HCT116 (cell line): ENCODE data around the gene ERGIC1. TPM values are rescaled to one million over a fixed set of nuclear protein-coding genes. Genes with fewer than 3 reads are reported as not detected.

Source experiments
- ATAC-seq: fragments of 200-7000 bp; cut with Tn5 transposase; 2 replicates; pipeline ENCODE4 v1.9.1; 2020; ENCODE audit warnings: mild to moderate bottlenecking, moderate library complexity
- BruUV-seq: library from RNA; stranded (reverse); fragments of 400-500 nt; replicated peaks from 2 replicates; lab custom pipeline; 2021; lab: Mats Ljungman, UMichigan
- CTCF ChIA-PET: fragments of 300-600 bp; sonication (Branson Sonifier 250); formaldehyde crosslinking; loops from one replicate; lab custom pipeline; 2021; ENCODE audit warnings: antibody characterized with exemption; lab: Charles Lee
- POLR2A ChIA-PET: fragments of 300-600, 350-600 bp; sonication (Branson Sonifier 250); formaldehyde crosslinking; loops from one replicate; lab custom pipeline; 2021; ENCODE audit warnings: antibody characterized with exemption; lab: Charles Lee
- RAD21 ChIA-PET, 2 experiments: fragments of 300-600 bp; sonication (Branson Sonifier 250); formaldehyde crosslinking; loops; one replicate each; lab custom pipeline; 2023; ENCODE audit warnings: low total read pairs in 2 of 2; ENCODE audit not compliant: uncharacterized antibody in 2 of 2, unreplicated experiment in 2 of 2, low non-redundant PET in 1 of 2; lab: Charles Lee
- DNase-seq: peaks from one replicate; pipeline ENCODE4 v3.0.0-alpha.2; 2010; ENCODE audit warnings: low read depth, low spot score
- H2AFZ ChIP-seq: fragments of 200-600 bp; shearing (Covaris generic), sonication (generic); 2 replicates; pipeline ENCODE4 v1.6.1; 2017; ENCODE audit warnings: low read depth, mixed run types, mixed read lengths, antibody characterized with exemption, low read length; ENCODE audit not compliant: poor library complexity, severe bottlenecking
- H3K27ac ChIP-seq: 2 replicates; pipeline ENCODE4 v1.5.1; 2012; ENCODE audit warnings: low read depth, low read length
- H3K27me3 ChIP-seq: fragments of 200-600 bp; sonication (generic); 2 replicates; pipeline ENCODE4 v1.6.1; 2016; ENCODE audit warnings: mixed run types, low read length, mixed read lengths; ENCODE audit not compliant: insufficient read depth
- H3K36me3 ChIP-seq, 2 experiments: fragments of 200-500 bp in 1 of 2; fragments of 200-600 bp in 1 of 2; sonication (Bioruptor generic) in 1 of 2; sonication (generic) in 1 of 2; 2 replicates each; pipeline versions ENCODE4 v1.5.1 to v1.6.1; 2014 to 2016; ENCODE audit warnings: low read length in 2 of 2, inconsistent platforms in 1 of 2, mixed read lengths in 1 of 2, mixed run types in 1 of 2; ENCODE audit not compliant: insufficient read depth in 2 of 2, control insufficient read depth in 1 of 2
- H3K4me1 ChIP-seq, 2 experiments: fragments of 200-600 bp in 1 of 2; sonication (generic) in 1 of 2; 2 replicates each; pipeline versions ENCODE4 v1.5.1 to v1.6.1; 2012 to 2017; ENCODE audit warnings: low read length in 2 of 2, inconsistent platforms in 1 of 2, mild to moderate bottlenecking in 1 of 2, mixed read lengths in 1 of 2, mixed run types in 1 of 2, moderate library complexity in 1 of 2; ENCODE audit not compliant: insufficient read depth in 2 of 2, control insufficient read depth in 1 of 2
- H3K4me2 ChIP-seq: fragments of 200-600 bp; sonication (generic); 2 replicates; pipeline ENCODE4 v1.6.1; 2017; ENCODE audit warnings: mixed run types, low read length, mixed read lengths
- H3K4me3 ChIP-seq, 2 experiments: fragments of 200-600 bp in 1 of 2; sonication (generic) in 1 of 2; replicated peaks in 1 of 2; 2 replicates each; pipeline ENCODE4 v1.5.1; 2011 to 2016; ENCODE audit warnings: low read length in 2 of 2, control low read depth in 1 of 2, low read depth in 1 of 2, mild to moderate bottlenecking in 1 of 2, mixed read lengths in 1 of 2, mixed run types in 1 of 2
- H3K79me2 ChIP-seq: fragments of 200-600 bp; sonication (generic); 2 replicates; pipeline ENCODE4 v1.6.1; 2017; ENCODE audit warnings: mild to moderate bottlenecking, mixed run types, low read length, moderate library complexity, mixed read lengths; ENCODE audit not compliant: insufficient read depth
- H3K9ac ChIP-seq: fragments of 200-600 bp; sonication (generic); 2 replicates; pipeline ENCODE4 v1.6.1; 2016; ENCODE audit warnings: low read length, mixed read lengths
- H3K9me2 ChIP-seq: fragments of 200-600 bp; sonication (generic), shearing (Covaris generic); 2 replicates; pipeline ENCODE4 v1.6.1; 2017; ENCODE audit warnings: mixed run types, mild to moderate bottlenecking, moderate library complexity; ENCODE audit not compliant: insufficient read depth
- H3K9me3 ChIP-seq, 2 experiments: fragments of 200-500 bp in 1 of 2; fragments of 200-600 bp in 1 of 2; sonication (Bioruptor generic) in 1 of 2; sonication (generic) in 1 of 2; 2 replicates each; pipeline ENCODE4 v1.6.1; 2014 to 2017; ENCODE audit warnings: low read length in 2 of 2, mixed read lengths in 2 of 2, inconsistent platforms in 1 of 2, low read depth in 1 of 2, mild to moderate bottlenecking in 1 of 2, mixed run types in 1 of 2, moderate library complexity in 1 of 2; ENCODE audit not compliant: control insufficient read depth in 1 of 2, insufficient read depth in 1 of 2
- H4K20me1 ChIP-seq: fragments of 200-600 bp; sonication (generic), shearing (Covaris generic); 2 replicates; pipeline ENCODE4 v1.6.1; 2017; ENCODE audit warnings: mixed run types, mild to moderate bottlenecking, moderate library complexity; ENCODE audit not compliant: insufficient read depth
- EZH2phosphoT487 ChIP-seq: fragments of 200-600 bp; IDR thresholded peaks from 2 replicates; pipeline ENCODE4 v1.6.1; 2018; ENCODE audit warnings: antibody characterized with exemption, borderline replicate concordance
- FOSL1 ChIP-seq: IDR thresholded peaks from 2 replicates; pipeline ENCODE4 v1.6.1; 2012; ENCODE audit warnings: low read depth
- POLR2A ChIP-seq: IDR thresholded peaks from 2 replicates; pipeline ENCODE4 v1.7.0; 2011; ENCODE audit warnings: borderline replicate concordance; ENCODE audit not compliant: insufficient read depth, insufficient read length; ENCODE audit errors: extremely low read depth
- RAD21 ChIP-seq: IDR thresholded peaks from 2 replicates; pipeline ENCODE4 v1.6.1; 2012; ENCODE audit warnings: low read depth, mild to moderate bottlenecking
- ZBTB33 ChIP-seq: IDR thresholded peaks from 2 replicates; pipeline ENCODE4 v1.6.1; 2011; ENCODE audit warnings: mild to moderate bottlenecking, low read length, moderate library complexity; ENCODE audit not compliant: insufficient replicate concordance; ENCODE audit errors: extremely low read depth
- intact Hi-C: fragments of 100-400 bp; cut with micrococcal nuclease; formaldehyde crosslinking; loops from 2 replicates; pipeline ENCODE4 v1.10.0; 2022
- total RNA-seq: library from RNA; stranded (reverse); gene quantifications from one replicate; pipeline ENCODE4 v1.2.1, GENCODE V29; 2021; ENCODE audit not compliant: unreplicated experiment
- TF ChIP-seq, protein P1 (sequence below): IDR thresholded peaks from 2 replicates; pipeline ENCODE4 v1.6.1; 2012
- TF ChIP-seq, protein P2 (sequence below), 3 experiments: fragments of 200-600 bp in 1 of 3; sonication (generic) in 1 of 3; IDR thresholded peaks in 2 of 3; conservative IDR thresholded peaks in 1 of 3; 2 replicates each; pipeline ENCODE4 v1.5.1; 2012 to 2017; ENCODE audit warnings: low read depth in 2 of 3, low read length in 2 of 3, antibody characterized with exemption in 1 of 3, borderline replicate concordance in 1 of 3, control low read depth in 1 of 3, mild to moderate bottlenecking in 1 of 3, mixed read lengths in 1 of 3, mixed run types in 1 of 3, moderate library complexity in 1 of 3; ENCODE audit not compliant: insufficient read depth in 1 of 3

Gene ERGIC1
- total RNA-seq, 1 experiment from 2014 or later = 73.3 TPM

GRCh38 chr5:172944741-172945140 is 110.7 kb downstream of the ERGIC1 start (continued):
- TF ChIP-seq ZBTB33 (no peak), FOSL1 (no peak), EZH2phosphoT487 (no peak)

- Histone ChIP-seq H3K4me2 (no peak overlapping the region), H2AFZ (no peak overlapping the region), H3K4me1 (peaks cover 0 to 8% of the 10 kb centered on the region in 2 experiments; a peak in 1 of 4 replicates), H4K20me1 (no peaks in the 10 kb centered on the region), H3K9ac (no peak overlapping the region), H3K9me2 (no peaks in the 10 kb centered on the region), H3K36me3 (no peaks in the 10 kb centered on the region), H3K4me3 (no peak overlapping the region), H3K79me2 (no peaks in the 10 kb centered on the region), H3K27me3 (no peaks in the 10 kb centered on the region), H3K9me3 (no peaks in the 10 kb centered on the region), H3K27ac (no peak overlapping the region)
- POLR2A ChIA-PET = no interaction called here
- CTCF ChIA-PET = no interaction called here
- ATAC-seq (no peak), DNase-seq (no peak)
- RAD21 ChIA-PET = no interaction called here
- BruUV-seq = no TSS peak
- TF ChIP-seq, protein P1, sequence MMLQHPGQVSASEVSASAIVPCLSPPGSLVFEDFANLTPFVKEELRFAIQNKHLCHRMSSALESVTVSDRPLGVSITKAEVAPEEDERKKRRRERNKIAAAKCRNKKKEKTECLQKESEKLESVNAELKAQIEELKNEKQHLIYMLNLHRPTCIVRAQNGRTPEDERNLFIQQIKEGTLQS = no peak
- no peak for TF ChIP-seq RAD21
- no peak for TF ChIP-seq EZH2phosphoT487
- TF ChIP-seq, protein P2, sequence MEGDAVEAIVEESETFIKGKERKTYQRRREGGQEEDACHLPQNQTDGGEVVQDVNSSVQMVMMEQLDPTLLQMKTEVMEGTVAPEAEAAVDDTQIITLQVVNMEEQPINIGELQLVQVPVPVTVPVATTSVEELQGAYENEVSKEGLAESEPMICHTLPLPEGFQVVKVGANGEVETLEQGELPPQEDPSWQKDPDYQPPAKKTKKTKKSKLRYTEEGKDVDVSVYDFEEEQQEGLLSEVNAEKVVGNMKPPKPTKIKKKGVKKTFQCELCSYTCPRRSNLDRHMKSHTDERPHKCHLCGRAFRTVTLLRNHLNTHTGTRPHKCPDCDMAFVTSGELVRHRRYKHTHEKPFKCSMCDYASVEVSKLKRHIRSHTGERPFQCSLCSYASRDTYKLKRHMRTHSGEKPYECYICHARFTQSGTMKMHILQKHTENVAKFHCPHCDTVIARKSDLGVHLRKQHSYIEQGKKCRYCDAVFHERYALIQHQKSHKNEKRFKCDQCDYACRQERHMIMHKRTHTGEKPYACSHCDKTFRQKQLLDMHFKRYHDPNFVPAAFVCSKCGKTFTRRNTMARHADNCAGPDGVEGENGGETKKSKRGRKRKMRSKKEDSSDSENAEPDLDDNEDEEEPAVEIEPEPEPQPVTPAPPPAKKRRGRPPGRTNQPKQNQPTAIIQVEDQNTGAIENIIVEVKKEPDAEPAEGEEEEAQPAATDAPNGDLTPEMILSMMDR (IDR thresholded peaks at IDR 0.05 in 2 of 3, conservative IDR thresholded peaks at IDR 0.05 in 1 of 3; ENCODE audit: borderline replicate concordance in 1 of 3, insufficient read depth in 1 of 3, low read depth in 2 of 3, low read length in 2 of 3) = no peak
- TF ChIP-seq POLR2A = no peak
- TF ChIP-seq ZBTB33 = no peak
- no peak for TF ChIP-seq FOSL1
- intact Hi-C loops = no loop called here
Measured at GRCh38 chr5:172945151-172945550, 111.1 kb downstream of the ERGIC1 start.
